ENCODE results near the gene CCDC82.

GRCh38 chr11:96338910-96339705, 50.6 kb downstream of the CCDC82 start:
- TF ChIP-seq, protein P1, sequence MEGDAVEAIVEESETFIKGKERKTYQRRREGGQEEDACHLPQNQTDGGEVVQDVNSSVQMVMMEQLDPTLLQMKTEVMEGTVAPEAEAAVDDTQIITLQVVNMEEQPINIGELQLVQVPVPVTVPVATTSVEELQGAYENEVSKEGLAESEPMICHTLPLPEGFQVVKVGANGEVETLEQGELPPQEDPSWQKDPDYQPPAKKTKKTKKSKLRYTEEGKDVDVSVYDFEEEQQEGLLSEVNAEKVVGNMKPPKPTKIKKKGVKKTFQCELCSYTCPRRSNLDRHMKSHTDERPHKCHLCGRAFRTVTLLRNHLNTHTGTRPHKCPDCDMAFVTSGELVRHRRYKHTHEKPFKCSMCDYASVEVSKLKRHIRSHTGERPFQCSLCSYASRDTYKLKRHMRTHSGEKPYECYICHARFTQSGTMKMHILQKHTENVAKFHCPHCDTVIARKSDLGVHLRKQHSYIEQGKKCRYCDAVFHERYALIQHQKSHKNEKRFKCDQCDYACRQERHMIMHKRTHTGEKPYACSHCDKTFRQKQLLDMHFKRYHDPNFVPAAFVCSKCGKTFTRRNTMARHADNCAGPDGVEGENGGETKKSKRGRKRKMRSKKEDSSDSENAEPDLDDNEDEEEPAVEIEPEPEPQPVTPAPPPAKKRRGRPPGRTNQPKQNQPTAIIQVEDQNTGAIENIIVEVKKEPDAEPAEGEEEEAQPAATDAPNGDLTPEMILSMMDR (IDR thresholded peaks at IDR 0.05; ENCODE audit: insufficient read depth, low read depth, low read length): no peak
- no peak for TF ChIP-seq EZH2 (IDR thresholded peaks at IDR 0.05; ENCODE audit: insufficient read depth, low read length)
